GM12892 (cell line): ENCODE results near the gene TMEM255B.

Experiments used
- POLR2A ChIP-seq: IDR thresholded peaks from 2 replicates; pipeline ENCODE4 v1.6.1; 2011; ENCODE audit warnings: low read depth, low read length, control low read depth
- POLR2AphosphoS5 ChIP-seq: IDR thresholded peaks from 2 replicates; pipeline ENCODE4 v1.6.1; 2011; ENCODE audit warnings: low read depth, low read length, control low read depth

- TF ChIP-seq POLR2AphosphoS5 (no peak), POLR2A (no peak)
Measured at GRCh38 chr13:113865427-113865826, 106.4 kb downstream of the TMEM255B start.
